Measurements from ENCODE around the gene SIRT6. TPM values are rescaled to one million over a fixed set of nuclear protein-coding genes. Genes with fewer than 3 reads are reported as not detected.
"Not testable (repeated sequence)": the region's sequence is repeated elsewhere in the genome, so short reads cannot be mapped to it uniquely, and the experiment has no call there.

The SIRT6 gene
- total RNA-seq, 3 donors from 2014 or later, result 21.5 to 29.8 (median 25.6) TPM

GRCh38 chr19:4152241-4152998 is 29.9 kb downstream of the SIRT6 start:
- H3K4me3 ChIP-seq, result no peak overlapping the region
- H3K4me1 ChIP-seq, result no peaks in the 10 kb centered on the region
- H3K27ac ChIP-seq, result no peak overlapping the region
- no peak for DNase-seq (ENCODE audit: low spot score in 2 of 2)
- TF ChIP-seq POLR2AphosphoS5 (IDR thresholded peaks at IDR 0.05) (no peak), CTCF (IDR thresholded peaks at IDR 0.05) (no peak), POLR2A (IDR thresholded peaks at IDR 0.05) (no peak)
- peaks cover 0 to 24% of the 10 kb centered on the region in 2 donors for H3K27me3 ChIP-seq
- no peaks in the 10 kb centered on the region for H3K9me3 ChIP-seq
- no peaks in the 10 kb centered on the region for H3K36me3 ChIP-seq
- intact Hi-C loops (cut with DNase I; ENCODE audit: low total_unique reads), result loop anchor here (10.0 kb wide), 1 partner anchor 1588 kb away; no protein-coding TSS in a partner anchor

GRCh38 chr19:4151623-4152022 is 30.7 kb downstream of the SIRT6 start:
- no peaks in the 10 kb centered on the region for H3K4me1 ChIP-seq
- intact Hi-C loops (cut with DNase I; ENCODE audit: low total_unique reads), result loop anchor here (10.0 kb wide), 1 partner anchor 1587 kb away; no protein-coding TSS in a partner anchor
- peaks cover 0 to 24% of the 10 kb centered on the region in 2 donors for H3K27me3 ChIP-seq
- DNase-seq (ENCODE audit: low spot score in 2 of 2), result no peak
- no peak overlapping the region for H3K4me3 ChIP-seq
- no peak for TF ChIP-seq CTCF (IDR thresholded peaks at IDR 0.05)
- no peak for TF ChIP-seq POLR2AphosphoS5 (IDR thresholded peaks at IDR 0.05)
- TF ChIP-seq POLR2A (IDR thresholded peaks at IDR 0.05), result no peak
- H3K36me3 ChIP-seq, result no peaks in the 10 kb centered on the region
- H3K27ac ChIP-seq, result no peak overlapping the region
- H3K9me3 ChIP-seq, result no peaks in the 10 kb centered on the region

GRCh38 chr19:4149518-4150288 is 32.7 kb downstream of the SIRT6 start:
- intact Hi-C loops (cut with DNase I; ENCODE audit: low total_unique reads), result loop anchor here (5.0 to 10.0 kb wide), 2 partner anchors 927 to 1585 kb away; partner anchors contain the start of gene CELF5
- DNase-seq (ENCODE audit: low spot score in 2 of 2), result no peak
- Histone ChIP-seq H3K27me3 (peaks cover 0 to 29% of the 10 kb centered on the region in 2 donors), H3K9me3 (no peaks in the 10 kb centered on the region), H3K36me3 (no peaks in the 10 kb centered on the region), H3K27ac (no peak overlapping the region), H3K4me1 (no peaks in the 10 kb centered on the region), H3K4me3 (no peak overlapping the region)
- TF ChIP-seq POLR2A (IDR thresholded peaks at IDR 0.05), result no peak
- no peak for TF ChIP-seq POLR2AphosphoS5 (IDR thresholded peaks at IDR 0.05)
- TF ChIP-seq CTCF (IDR thresholded peaks at IDR 0.05), result no peak

- H3K4me3 ChIP-seq, result no peak overlapping the region
- no peaks in the 10 kb centered on the region for H3K4me1 ChIP-seq
- no peaks in the 10 kb centered on the region for H3K9me3 ChIP-seq
- H3K27ac ChIP-seq, result no peak overlapping the region
- H3K27me3 ChIP-seq, result peaks cover 0 to 10% of the 10 kb centered on the region in 2 donors
- TF ChIP-seq CTCF (IDR thresholded peaks at IDR 0.05) (no peak), POLR2A (IDR thresholded peaks at IDR 0.05) (no peak), POLR2AphosphoS5 (IDR thresholded peaks at IDR 0.05) (no peak)
- DNase-seq (ENCODE audit: low spot score in 2 of 2), result no peak
- intact Hi-C loops (cut with DNase I; ENCODE audit: low total_unique reads), result loop anchor here (5.0 kb wide), 1 partner anchor 922 kb away; the partner anchor contains the start of gene CELF5
- no peaks in the 10 kb centered on the region for H3K36me3 ChIP-seq
These were observed 37.6 kb downstream of the SIRT6 start for GRCh38 chr19:4144666-4145249.

GRCh38 chr19:4142916-4143315 is 39.4 kb downstream of the SIRT6 start:
- H3K36me3 ChIP-seq; H3K9me3 ChIP-seq; H3K27ac ChIP-seq; DNase-seq (ENCODE audit: low spot score in 2 of 2); H3K27me3 ChIP-seq; intact Hi-C loops (cut with DNase I; ENCODE audit: low total_unique reads); H3K4me1 ChIP-seq; H3K4me3 ChIP-seq: not testable (repeated sequence)
